Thyroid gland (tissue), 4 donors: Measurements from ENCODE around the gene SLC17A9.

ENCODE experiments used
- CTCF ChIP-seq, 6 experiments: fragments of 200-600 bp in 3 of 6; fragments of 450-650 bp in 3 of 6; sonication (generic) in 3 of 6; IDR thresholded peaks; one replicate each; pipeline ENCODE4 v1.5.1; 2016 to 2019; ENCODE audit warnings: antibody characterized with exemption in 6 of 6, mild to moderate bottlenecking in 2 of 6, inconsistent platforms in 1 of 6, moderate library complexity in 1 of 6
- POLR2A ChIP-seq, 2 donors: fragments of 450-650 bp; IDR thresholded peaks; one replicate each; pipeline ENCODE4 v1.6.1; 2017; ENCODE audit warnings: antibody characterized with exemption in 2 of 2, mild to moderate bottlenecking in 2 of 2, moderate library complexity in 1 of 2

DNA sequence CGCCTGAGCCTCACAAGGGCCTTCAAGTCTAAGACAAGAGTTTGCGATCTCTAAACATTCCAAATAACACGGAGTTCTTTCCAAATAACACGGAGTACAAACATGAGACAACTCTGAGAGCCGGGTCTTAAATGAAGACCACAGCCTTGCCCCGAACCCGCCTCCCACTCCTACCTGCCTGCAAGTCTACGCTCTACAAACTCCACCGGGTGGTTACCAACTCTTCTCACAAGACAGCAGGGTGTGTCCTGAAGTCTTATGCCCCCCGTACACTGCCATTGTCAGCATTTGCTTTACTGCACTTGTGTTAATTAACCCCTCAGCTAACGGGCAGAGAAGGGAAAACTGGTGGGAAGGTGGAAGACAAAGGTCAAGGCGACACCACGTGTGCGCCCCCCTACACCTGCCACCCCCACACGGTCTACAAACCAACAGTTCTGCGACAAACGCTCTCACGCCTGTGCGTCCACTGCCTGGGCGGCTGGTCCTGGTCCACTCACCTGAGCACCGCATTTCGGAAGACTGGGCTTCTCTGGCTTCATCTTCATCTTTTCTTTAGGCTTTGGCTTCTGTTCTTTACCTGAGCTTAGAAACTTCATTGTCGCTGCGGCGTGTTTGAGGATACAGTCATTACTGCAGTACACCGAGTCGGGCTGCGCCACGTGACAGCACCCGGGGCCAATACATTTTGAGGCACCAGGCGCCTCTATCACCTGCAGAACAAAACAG, 45.7 kb upstream of the SLC17A9 start:
- TF ChIP-seq POLR2A (IDR thresholded peaks at IDR 0.05) (no peak), CTCF (IDR thresholded peaks at IDR 0.05) (no peak)
